ENCODE data around the gene HABP4. TPM values are rescaled to one million over a fixed set of nuclear protein-coding genes. Genes with fewer than 3 reads are reported as not detected.

HABP4 gene
- total and polyA plus RNA-seq, 2 of the 4 experiments (the other 2 are of a cell fraction): 5.2 to 10.6 TPM

GRCh38 chr9:96436456-96437126 lies 13.4 kb upstream of the HABP4 start:
- Histone ChIP-seq H3K4me3 (ENCODE audit: insufficient read depth, low read depth, low read length) (no peak overlapping the region), H2BK120ac (ENCODE audit: low read depth, low read length) (no peak overlapping the region), H3K27ac (ENCODE audit: insufficient read depth, low read length) (no peak overlapping the region), H3K18ac (ENCODE audit: low read depth, low read length) (no peak overlapping the region), H2BK15ac (ENCODE audit: low read depth, low read length) (no peak overlapping the region), H4K5ac (ENCODE audit: low read depth, low read length) (no peak overlapping the region), H3K36me3 (ENCODE audit: control insufficient read depth, insufficient read depth, low read length) (no peaks in the 10 kb centered on the region), H2BK20ac (ENCODE audit: low read depth, low read length) (no peak overlapping the region), H3K14ac (replicated peaks; ENCODE audit: low read depth, low read length) (no peak overlapping the region), H3K9me3 (ENCODE audit: control insufficient read depth, insufficient read depth, low read length) (peaks cover 4% of the 10 kb centered on the region; the same call in 1 of the 2 replicates), H2AFZ (replicated peaks; ENCODE audit: low read length, poor library complexity) (peak overlapping the region; percentile 46), H2AK9ac (replicated peaks; ENCODE audit: low read depth, low read length, poor library complexity) (no peak overlapping the region), H3K27me3 (ENCODE audit: control insufficient read depth, insufficient read depth, low read length) (no peaks in the 10 kb centered on the region), H3K4ac (ENCODE audit: low read depth, low read length) (no peak overlapping the region), H4K91ac (ENCODE audit: insufficient read depth, low read depth, low read length) (no peak overlapping the region), H4K20me1 (ENCODE audit: insufficient read depth, low read length) (no peaks in the 10 kb centered on the region), H4K8ac (ENCODE audit: low read depth in 2 of 2, low read length in 2 of 2) (no peak overlapping the region), H3K9me1 (ENCODE audit: insufficient read depth, low read length) (no peaks in the 10 kb centered on the region), H2BK5ac (ENCODE audit: low read depth, low read length, poor library complexity, severe bottlenecking) (no peak overlapping the region), H3K23ac (ENCODE audit: low read depth, low read length) (no peak overlapping the region), H3K4me2 (ENCODE audit: low read depth, low read length) (no peak overlapping the region), H3K4me1 (ENCODE audit: control insufficient read depth, insufficient read depth, low read length) (no peaks in the 10 kb centered on the region), H3K56ac (ENCODE audit: extremely low read depth, insufficient read depth, low read length) (no peak overlapping the region), H2AK5ac (ENCODE audit: low read depth, low read length) (no peak overlapping the region), H3K9ac (ENCODE audit: low read depth, low read length) (no peak overlapping the region), H3K79me1 (ENCODE audit: low read depth in 1 of 2, low read length in 2 of 2) (no peaks in the 10 kb centered on the region)
- TF ChIP-seq MAFK (IDR thresholded peaks at IDR 0.05; ENCODE audit: low read depth, low read length) (no peak), CEBPB (IDR thresholded peaks at IDR 0.05; ENCODE audit: low read depth, low read length) (no peak), NFE2L2 (IDR thresholded peaks at IDR 0.05; ENCODE audit: low read depth, low read length) (no peak), FOS (IDR thresholded peaks at IDR 0.05; ENCODE audit: low read depth, low read length) (no peak), CHD1 (IDR thresholded peaks at IDR 0.05; ENCODE audit: low read depth, low read length) (no peak), MAZ (IDR thresholded peaks at IDR 0.05; ENCODE audit: borderline replicate concordance, low read depth, low read length) (no peak), POLR2A (IDR thresholded peaks at IDR 0.05; ENCODE audit: low read depth, low read length) (no peak)
- WGBS, 2 experiments (ENCODE audit: extremely low coverage in 2 of 2, insufficient read length in 1 of 2): 84% methylated on average over 9 of the region's 15 CpGs; no CpG with 5 or more reads in 1 of the 2 experiments
- no TSS peak for BruUV-seq (replicated peaks)
- DNase-seq (no peak), ATAC-seq (ENCODE audit: low read depth) (no peak; the same call in 1 of the 2 replicates)
- dilution Hi-C loops (cut with HindIII; ENCODE audit: low sequenced_read_pairs, unreplicated experiment) (no loop called here), intact Hi-C loops (cut with micrococcal nuclease) (no loop called here), in situ Hi-C loops (cut with MboI; ENCODE audit: low sequenced_read_pairs) (no loop called here)
- CTCF ChIA-PET: no interaction called here
- POLR2A ChIA-PET (ENCODE audit: unreplicated experiment): no interaction called here
